ENCODE data around the gene PTGDS. TPM values are rescaled to one million over a fixed set of nuclear protein-coding genes. Genes with fewer than 3 reads are reported as not detected.

Gene PTGDS
- total and polyA plus RNA-seq, 9 of the 15 experiments (the other 6 are each of a cell fraction or from before 2014, with no cell fraction given), result 0.46 to 7.1 (median 2.0) TPM

DNA sequence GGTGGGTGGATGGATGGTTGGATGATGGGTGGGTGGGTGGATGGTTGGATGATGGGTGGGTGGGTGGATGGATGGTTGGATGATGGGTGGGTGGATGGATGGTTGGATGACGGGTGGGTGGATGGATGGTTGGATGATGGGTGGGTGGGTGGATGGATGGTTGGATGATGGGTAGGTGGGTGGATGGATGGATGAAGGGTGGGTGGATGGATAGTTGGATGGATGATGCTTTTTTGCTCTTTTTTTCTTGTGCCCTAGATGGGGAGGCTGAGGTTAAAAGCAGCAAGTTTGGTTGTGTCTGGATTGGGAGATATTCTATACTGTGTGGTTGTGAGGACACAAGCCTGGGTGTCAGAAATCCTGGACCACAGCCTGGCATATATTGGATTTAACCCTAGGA lies 19.8 kb upstream of the PTGDS start:
- 0 out of 2 replicates have a peak, but pooled peaks cover 4% of the 10 kb centered on the region for H4K20me1 ChIP-seq (replicated peaks; ENCODE audit: control insufficient read depth, insufficient read depth, low read length)
- ChIA-PET CTCF (ENCODE audit: low intra/inter-chr PET ratio) (no interaction called here), POLR2A (no interaction called here)
- H3K9me1 ChIP-seq (ENCODE audit: control insufficient read depth, insufficient read depth, low read length), result no peaks in the 10 kb centered on the region
- H3K9ac ChIP-seq (ENCODE audit: insufficient read depth in 1 of 2, low read depth in 2 of 2, low read length in 2 of 2), result no peak overlapping the region
- no peak for ATAC-seq
- peaks cover 2 to 7% of the 10 kb centered on the region in 2 experiments; a peak in 3 of 5 replicates for H3K27me3 ChIP-seq (ENCODE audit: control insufficient read depth in 2 of 2, insufficient read depth in 2 of 2, low read length in 2 of 2)
- H3K9me3 ChIP-seq (replicated peaks; ENCODE audit: control insufficient read depth, insufficient read depth, low read depth, low read length), result no peaks in the 10 kb centered on the region
- no peak overlapping the region for H3K4me3 ChIP-seq
- peaks cover 2 to 70% of the 10 kb centered on the region in 2 experiments; a peak in 3 of 5 replicates for H3K4me1 ChIP-seq (replicated peaks in 1 of 2; ENCODE audit: control insufficient read depth in 2 of 2, insufficient read depth in 2 of 2, low read length in 2 of 2)
- no peak for DNase-seq (ENCODE audit: extremely low read depth in 1 of 4, low spot score in 3 of 4)
- TF ChIP-seq XRCC5 (IDR thresholded peaks at IDR 0.05; ENCODE audit: low read depth, low read length) (no peak), KAT2B (IDR thresholded peaks at IDR 0.05; ENCODE audit: low read depth, low read length) (no peak), POLR2B (IDR thresholded peaks at IDR 0.05; ENCODE audit: low read depth, partially characterized antibody) (no peak), PTRF (tag; IDR thresholded peaks at IDR 0.05) (no peak), CHD2 (IDR thresholded peaks at IDR 0.05; ENCODE audit: low read depth, low read length) (no peak), TARDBP (IDR thresholded peaks at IDR 0.05) (no peak), FOXA3 (CRISPR knock-in tag; conservative IDR thresholded peaks at IDR 0.05 in 1 of 2, IDR thresholded peaks at IDR 0.05 in 1 of 2) (no peak), CAMTA2 (CRISPR knock-in tag; conservative IDR thresholded peaks at IDR 0.05) (no peak), LCOR (CRISPR knock-in tag; IDR thresholded peaks at IDR 0.05) (no peak)
- TF ChIP-seq, protein P1, sequence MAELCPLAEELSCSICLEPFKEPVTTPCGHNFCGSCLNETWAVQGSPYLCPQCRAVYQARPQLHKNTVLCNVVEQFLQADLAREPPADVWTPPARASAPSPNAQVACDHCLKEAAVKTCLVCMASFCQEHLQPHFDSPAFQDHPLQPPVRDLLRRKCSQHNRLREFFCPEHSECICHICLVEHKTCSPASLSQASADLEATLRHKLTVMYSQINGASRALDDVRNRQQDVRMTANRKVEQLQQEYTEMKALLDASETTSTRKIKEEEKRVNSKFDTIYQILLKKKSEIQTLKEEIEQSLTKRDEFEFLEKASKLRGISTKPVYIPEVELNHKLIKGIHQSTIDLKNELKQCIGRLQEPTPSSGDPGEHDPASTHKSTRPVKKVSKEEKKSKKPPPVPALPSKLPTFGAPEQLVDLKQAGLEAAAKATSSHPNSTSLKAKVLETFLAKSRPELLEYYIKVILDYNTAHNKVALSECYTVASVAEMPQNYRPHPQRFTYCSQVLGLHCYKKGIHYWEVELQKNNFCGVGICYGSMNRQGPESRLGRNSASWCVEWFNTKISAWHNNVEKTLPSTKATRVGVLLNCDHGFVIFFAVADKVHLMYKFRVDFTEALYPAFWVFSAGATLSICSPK (IDR thresholded peaks at IDR 0.05; ENCODE audit: borderline replicate concordance), result no peak
- TF ChIP-seq, protein P2, sequence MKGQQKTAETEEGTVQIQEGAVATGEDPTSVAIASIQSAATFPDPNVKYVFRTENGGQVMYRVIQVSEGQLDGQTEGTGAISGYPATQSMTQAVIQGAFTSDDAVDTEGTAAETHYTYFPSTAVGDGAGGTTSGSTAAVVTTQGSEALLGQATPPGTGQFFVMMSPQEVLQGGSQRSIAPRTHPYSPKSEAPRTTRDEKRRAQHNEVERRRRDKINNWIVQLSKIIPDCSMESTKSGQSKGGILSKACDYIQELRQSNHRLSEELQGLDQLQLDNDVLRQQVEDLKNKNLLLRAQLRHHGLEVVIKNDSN (CRISPR knock-in tag; IDR thresholded peaks at IDR 0.05), result no peak
- H2AFZ ChIP-seq (ENCODE audit: low read depth, low read length), result no peak overlapping the region
- no peaks in the 10 kb centered on the region for H3K79me2 ChIP-seq (ENCODE audit: control insufficient read depth, insufficient read depth, low read length)
- H3K27ac ChIP-seq (ENCODE audit: extremely low read depth, low read depth, low read length), result no peak overlapping the region
- intact Hi-C loops (cut with micrococcal nuclease), result no loop called here
- FAIRE-seq, result no peak
- no peak overlapping the region for H3K4me2 ChIP-seq (ENCODE audit: insufficient read depth, low read length)
- in situ Hi-C loops (cut with MboI), result no loop called here
- no CpG with 5 or more reads among the region's 1 CpG for WGBS (ENCODE audit: insufficient coverage, low coverage, missing lambda C conversion rate)
- H3K36me3 ChIP-seq (ENCODE audit: control insufficient read depth, insufficient read depth, low read length), result no peaks in the 10 kb centered on the region
- BruUV-seq (replicated peaks), result no TSS peak
